ENCODE results near the gene STX10.
A peak's percentile ranks its signal among the peaks of the same experiment; 100 is the strongest.

STX10 gene

GRCh38 chr19:13104848-13105711, 45.1 kb downstream of the STX10 start:
- no peaks in the 10 kb centered on the region for H3K9me3 Mint-ChIP-seq (ENCODE audit: low read depth)
- H3K4me1 Mint-ChIP-seq (ENCODE audit: low read depth) = peaks cover 28% of the 10 kb centered on the region
- peak overlapping the region; percentile 91 for H3K4me3 Mint-ChIP-seq
- H3K27ac Mint-ChIP-seq = peak overlapping the region; percentile 84
- no peaks in the 10 kb centered on the region for H3K27me3 Mint-ChIP-seq
- peaks cover 2% of the 10 kb centered on the region for H3K36me3 Mint-ChIP-seq

GRCh38 chr19:13104360-13104847, 45.8 kb downstream of the STX10 start:
- H3K4me1 Mint-ChIP-seq (ENCODE audit: low read depth) = peaks cover 32% of the 10 kb centered on the region

GRCh38 chr19:13103581-13104359, 46.4 kb downstream of the STX10 start:
- no peaks in the 10 kb centered on the region for H3K27me3 Mint-ChIP-seq
- peaks cover 4% of the 10 kb centered on the region for H3K36me3 Mint-ChIP-seq
- H3K27ac Mint-ChIP-seq = no peak overlapping the region
- peak overlapping the region; percentile 91 for H3K4me3 Mint-ChIP-seq
- H3K9me3 Mint-ChIP-seq (ENCODE audit: low read depth) = no peaks in the 10 kb centered on the region
- peaks cover 35% of the 10 kb centered on the region for H3K4me1 Mint-ChIP-seq (ENCODE audit: low read depth)

More at GRCh38 chr19:13104360-13104847, 45.8 kb downstream of the STX10 start:
- H3K36me3 Mint-ChIP-seq = peaks cover 4% of the 10 kb centered on the region
- peak overlapping the region; percentile 84 for H3K27ac Mint-ChIP-seq
- no peaks in the 10 kb centered on the region for H3K27me3 Mint-ChIP-seq
- H3K9me3 Mint-ChIP-seq (ENCODE audit: low read depth) = no peaks in the 10 kb centered on the region
- H3K4me3 Mint-ChIP-seq = peak overlapping the region; percentile 91

- H3K27ac Mint-ChIP-seq = peak within 1 kb of the TSS; percentile 64
- H3K4me1 Mint-ChIP-seq (ENCODE audit: low read depth) = peaks cover 38% of the 10 kb centered on the region
- no peaks in the 10 kb centered on the region for H3K27me3 Mint-ChIP-seq
- peaks cover 4% of the 10 kb centered on the region for H3K36me3 Mint-ChIP-seq
- H3K4me3 Mint-ChIP-seq = peak within 1 kb of the TSS; percentile 72
- no peaks in the 10 kb centered on the region for H3K9me3 Mint-ChIP-seq (ENCODE audit: low read depth)
These were observed 47.3 kb downstream of the STX10 start, which contains the start of gene LYL1 for GRCh38 chr19:13102666-13103580. Gene LYL1, minus strand, starts transcription at chr19:13102858. Its CDS starts 1,687 bp downstream, at chr19:13101171.

GRCh38 chr19:13102416-13102665, 47.8 kb downstream of the STX10 start:
- Mint-ChIP-seq H3K27me3 (no peaks in the 10 kb centered on the region), H3K4me1 (ENCODE audit: low read depth) (peaks cover 38% of the 10 kb centered on the region)

GRCh38 chr19:13101590-13102415, 48.4 kb downstream of the STX10 start:
- H3K9me3 Mint-ChIP-seq (ENCODE audit: low read depth) = no peaks in the 10 kb centered on the region
- peaks cover 3% of the 10 kb centered on the region for H3K27me3 Mint-ChIP-seq
- H3K36me3 Mint-ChIP-seq = peaks cover 2% of the 10 kb centered on the region
- H3K4me1 Mint-ChIP-seq (ENCODE audit: low read depth) = peaks cover 43% of the 10 kb centered on the region
- peak overlapping the region; percentile 64 for H3K27ac Mint-ChIP-seq
- peak overlapping the region; percentile 72 for H3K4me3 Mint-ChIP-seq

More at GRCh38 chr19:13102416-13102665, 47.8 kb downstream of the STX10 start:
- peak overlapping the region; percentile 72 for H3K4me3 Mint-ChIP-seq
- H3K27ac Mint-ChIP-seq = no peak overlapping the region
- peaks cover 2% of the 10 kb centered on the region for H3K36me3 Mint-ChIP-seq
- H3K9me3 Mint-ChIP-seq (ENCODE audit: low read depth) = no peaks in the 10 kb centered on the region

- Mint-ChIP-seq H3K4me1 (ENCODE audit: low read depth) (peaks cover 46% of the 10 kb centered on the region), H3K27ac (peak overlapping the region; percentile 64), H3K4me3 (peak overlapping the region; percentile 72), H3K27me3 (peaks cover 4% of the 10 kb centered on the region), H3K36me3 (peaks cover 4% of the 10 kb centered on the region), H3K9me3 (ENCODE audit: low read depth) (no peaks in the 10 kb centered on the region)
These were observed 49.2 kb downstream of the STX10 start for GRCh38 chr19:13100841-13101589.

GRCh38 chr19:13100031-13100588, 50.1 kb downstream of the STX10 start:
- H3K27ac Mint-ChIP-seq = peak overlapping the region; percentile 85
- H3K4me1 Mint-ChIP-seq (ENCODE audit: low read depth) = peaks cover 44% of the 10 kb centered on the region
- peaks cover 4% of the 10 kb centered on the region for H3K36me3 Mint-ChIP-seq
- peaks cover 5% of the 10 kb centered on the region for H3K27me3 Mint-ChIP-seq
- no peaks in the 10 kb centered on the region for H3K9me3 Mint-ChIP-seq (ENCODE audit: low read depth)
- peak overlapping the region; percentile 73 for H3K4me3 Mint-ChIP-seq

GRCh38 chr19:13099073-13099999, 50.8 kb downstream of the STX10 start:
- H3K9me3 Mint-ChIP-seq (ENCODE audit: low read depth) = no peaks in the 10 kb centered on the region
- peaks cover 45% of the 10 kb centered on the region for H3K4me1 Mint-ChIP-seq (ENCODE audit: low read depth)

GRCh38 chr19:13098277-13099072, 51.7 kb downstream of the STX10 start:
- peak overlapping the region; percentile 68 for H3K4me3 Mint-ChIP-seq
- peaks cover 5% of the 10 kb centered on the region for H3K27me3 Mint-ChIP-seq
- peaks cover 46% of the 10 kb centered on the region for H3K4me1 Mint-ChIP-seq (ENCODE audit: low read depth)
- H3K9me3 Mint-ChIP-seq (ENCODE audit: low read depth) = no peaks in the 10 kb centered on the region
- no peak overlapping the region for H3K27ac Mint-ChIP-seq
- peaks cover 4% of the 10 kb centered on the region for H3K36me3 Mint-ChIP-seq

More at GRCh38 chr19:13099073-13099999, 50.8 kb downstream of the STX10 start:
- Mint-ChIP-seq H3K4me3 (peak overlapping the region; percentile 73), H3K27ac (peak overlapping the region; percentile 85), H3K36me3 (peaks cover 4% of the 10 kb centered on the region), H3K27me3 (peaks cover 5% of the 10 kb centered on the region)

- no peak overlapping the region for H3K27ac Mint-ChIP-seq
- H3K27me3 Mint-ChIP-seq = peaks cover 5% of the 10 kb centered on the region
- no peaks in the 10 kb centered on the region for H3K9me3 Mint-ChIP-seq (ENCODE audit: low read depth)
- H3K4me3 Mint-ChIP-seq = no peak overlapping the region
- peaks cover 4% of the 10 kb centered on the region for H3K36me3 Mint-ChIP-seq
- H3K4me1 Mint-ChIP-seq (ENCODE audit: low read depth) = peaks cover 43% of the 10 kb centered on the region
These were observed 52.5 kb downstream of the STX10 start for GRCh38 chr19:13097463-13098258.

Measured in activated naive CD8-positive, alpha-beta T cell (primary cell).